Lower lobe of right lung (tissue), 2 donors: ENCODE results near the gene ABRAXAS1. TPM values are rescaled to one million over a fixed set of nuclear protein-coding genes. Genes with fewer than 3 reads are reported as not detected.

ENCODE experiments used
- ATAC-seq, 2 donors: fragments of 200-7000 bp; cut with Tn5 transposase; one replicate each; pipeline ENCODE4 v1.9.1; 2020 to 2022; ENCODE audit warnings: mild to moderate bottlenecking in 2 of 2, moderate library complexity in 2 of 2
- DNase-seq: peaks from one replicate; pipeline ENCODE4 v3.0.0-alpha.2; 2020
- H3K27ac ChIP-seq: fragments of 200-600 bp; one replicate; pipeline ENCODE4 v1.8.0; 2022
- H3K27me3 ChIP-seq: fragments of 200-600 bp; one replicate; pipeline ENCODE4 v1.8.0; 2022; ENCODE audit warnings: low read depth
- H3K36me3 ChIP-seq: fragments of 200-600 bp; one replicate; pipeline ENCODE4 v1.8.0; 2022; ENCODE audit warnings: mild to moderate bottlenecking
- H3K4me1 ChIP-seq: fragments of 200-600 bp; one replicate; pipeline ENCODE4 v1.8.0; 2022
- H3K4me3 ChIP-seq: fragments of 200-600 bp; one replicate; pipeline ENCODE4 v1.8.0; 2022; ENCODE audit warnings: mild to moderate bottlenecking
- H3K9me3 ChIP-seq: fragments of 200-600 bp; one replicate; pipeline ENCODE4 v1.8.0; 2022
- intact Hi-C: fragments of 100-400 bp; cut with DNase I; formaldehyde crosslinking; loops from one replicate; pipeline ENCODE4 v1.11.0; 2022
- total RNA-seq: library from RNA; stranded (reverse); fragmentation: NEBNext Ultra II Directional; extraction: Animal tissue kit (Norgen Biotek cat#: 25700); gene quantifications from one replicate; pipeline ENCODE4 v1.2.1, GENCODE V29; 2021
- TF ChIP-seq, protein P1 (sequence below): fragments of 200-600 bp; IDR thresholded peaks from one replicate; pipeline ENCODE4 v1.8.0; 2022; ENCODE audit warnings: antibody characterized with exemption, mild to moderate bottlenecking
- donor health status: DM: no; HTN: yes; CAD: no; lungs with severe emphysema.

The ABRAXAS1 gene
- total RNA-seq, 1 donor from 2014 or later, result 14.7 TPM

DNA sequence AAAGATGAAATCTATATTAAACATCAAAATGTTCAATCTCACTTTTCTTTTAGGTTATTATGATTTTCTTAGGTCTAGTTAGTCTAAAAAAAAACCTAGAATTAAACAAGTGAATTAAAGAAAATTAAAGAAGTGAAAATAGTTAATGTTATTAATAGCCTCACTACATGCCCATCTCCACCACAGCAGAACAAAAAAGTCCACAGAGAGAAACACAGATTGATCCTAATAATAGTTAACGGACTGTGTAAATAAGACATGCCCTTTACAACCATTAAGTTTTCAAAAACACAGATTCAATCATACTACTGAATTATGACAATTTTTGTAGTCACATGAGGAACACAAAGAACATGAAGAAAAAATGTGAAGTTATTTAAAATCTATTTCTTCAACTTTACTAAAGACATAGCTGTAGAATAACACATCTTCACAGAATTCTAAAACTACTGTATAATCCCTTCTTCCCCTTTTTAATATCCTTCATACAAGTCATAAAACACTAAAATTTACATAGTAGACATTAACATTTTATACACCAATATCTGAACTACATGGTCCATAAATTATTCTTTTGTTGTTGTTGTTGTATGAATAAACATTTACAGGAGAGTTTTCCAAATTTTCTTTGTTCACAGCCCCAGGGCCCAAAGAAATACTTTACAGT is 44.6 kb downstream of the ABRAXAS1 start:
- intact Hi-C loops, result no loop called here
- H3K27me3 ChIP-seq, result no peaks in the 10 kb centered on the region
- H3K9me3 ChIP-seq, result no peaks in the 10 kb centered on the region
- H3K4me1 ChIP-seq, result no peaks in the 10 kb centered on the region
- no peak overlapping the region for H3K4me3 ChIP-seq
- TF ChIP-seq, protein P1, sequence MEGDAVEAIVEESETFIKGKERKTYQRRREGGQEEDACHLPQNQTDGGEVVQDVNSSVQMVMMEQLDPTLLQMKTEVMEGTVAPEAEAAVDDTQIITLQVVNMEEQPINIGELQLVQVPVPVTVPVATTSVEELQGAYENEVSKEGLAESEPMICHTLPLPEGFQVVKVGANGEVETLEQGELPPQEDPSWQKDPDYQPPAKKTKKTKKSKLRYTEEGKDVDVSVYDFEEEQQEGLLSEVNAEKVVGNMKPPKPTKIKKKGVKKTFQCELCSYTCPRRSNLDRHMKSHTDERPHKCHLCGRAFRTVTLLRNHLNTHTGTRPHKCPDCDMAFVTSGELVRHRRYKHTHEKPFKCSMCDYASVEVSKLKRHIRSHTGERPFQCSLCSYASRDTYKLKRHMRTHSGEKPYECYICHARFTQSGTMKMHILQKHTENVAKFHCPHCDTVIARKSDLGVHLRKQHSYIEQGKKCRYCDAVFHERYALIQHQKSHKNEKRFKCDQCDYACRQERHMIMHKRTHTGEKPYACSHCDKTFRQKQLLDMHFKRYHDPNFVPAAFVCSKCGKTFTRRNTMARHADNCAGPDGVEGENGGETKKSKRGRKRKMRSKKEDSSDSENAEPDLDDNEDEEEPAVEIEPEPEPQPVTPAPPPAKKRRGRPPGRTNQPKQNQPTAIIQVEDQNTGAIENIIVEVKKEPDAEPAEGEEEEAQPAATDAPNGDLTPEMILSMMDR, result no peak
- peaks cover 69% of the 10 kb centered on the region for H3K36me3 ChIP-seq
- H3K27ac ChIP-seq, result no peak overlapping the region
- DNase-seq (no peak), ATAC-seq (no peak)

DNA sequence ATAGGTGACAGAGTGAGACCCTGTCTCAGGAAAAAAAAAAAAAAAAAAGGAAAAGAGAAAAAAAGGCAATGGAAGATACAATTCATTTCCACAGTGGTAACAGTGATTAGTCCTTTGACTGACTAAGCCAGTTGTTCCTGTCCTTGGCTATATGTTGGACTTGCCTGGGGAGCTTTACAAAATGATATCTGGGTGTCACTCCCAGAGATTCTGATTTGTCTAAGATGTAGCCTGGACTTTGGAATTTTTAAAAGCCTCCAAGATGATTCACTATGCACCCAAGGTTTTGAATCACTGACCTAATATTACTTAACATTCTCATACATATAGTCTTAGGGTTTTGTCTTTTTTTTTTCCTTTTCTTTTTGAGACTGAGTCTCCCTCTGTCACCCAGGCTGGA is 46.2 kb downstream of the ABRAXAS1 start:
- Histone ChIP-seq H3K36me3 (peaks cover 53% of the 10 kb centered on the region), H3K4me1 (no peaks in the 10 kb centered on the region), H3K9me3 (no peaks in the 10 kb centered on the region), H3K4me3 (no peak overlapping the region), H3K27me3 (no peaks in the 10 kb centered on the region), H3K27ac (no peak overlapping the region)
- DNase-seq (no peak), ATAC-seq (no peak)
- intact Hi-C loops, result no loop called here
- TF ChIP-seq, protein P1, result no peak

DNA sequence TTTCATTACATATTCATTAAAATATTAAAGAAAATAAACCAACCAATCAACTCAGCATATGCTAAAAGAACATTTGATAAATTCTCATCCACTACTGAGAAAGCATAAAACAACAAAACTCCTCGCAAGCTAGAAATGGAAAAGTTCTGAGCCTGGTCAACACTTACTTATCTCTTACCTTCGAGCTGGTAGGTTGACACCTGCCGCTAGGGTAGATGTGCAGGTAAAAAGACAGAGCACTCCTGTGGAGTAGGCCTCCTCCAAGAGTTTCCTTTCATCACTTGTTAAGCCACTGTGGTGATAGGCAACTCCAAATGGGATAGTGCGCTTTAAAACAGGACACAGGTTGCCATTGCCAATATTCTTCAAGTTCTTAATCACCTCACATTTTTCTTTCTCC is 48.2 kb downstream of the ABRAXAS1 start:
- no peak for ATAC-seq
- H3K36me3 ChIP-seq, result peaks cover 54% of the 10 kb centered on the region
- no peak for DNase-seq
- H3K4me3 ChIP-seq, result no peak overlapping the region
- TF ChIP-seq, protein P1, result no peak
- H3K4me1 ChIP-seq, result no peaks in the 10 kb centered on the region
- H3K27me3 ChIP-seq, result no peaks in the 10 kb centered on the region
- intact Hi-C loops, result no loop called here
- H3K9me3 ChIP-seq, result no peaks in the 10 kb centered on the region
- H3K27ac ChIP-seq, result no peak overlapping the region

DNA sequence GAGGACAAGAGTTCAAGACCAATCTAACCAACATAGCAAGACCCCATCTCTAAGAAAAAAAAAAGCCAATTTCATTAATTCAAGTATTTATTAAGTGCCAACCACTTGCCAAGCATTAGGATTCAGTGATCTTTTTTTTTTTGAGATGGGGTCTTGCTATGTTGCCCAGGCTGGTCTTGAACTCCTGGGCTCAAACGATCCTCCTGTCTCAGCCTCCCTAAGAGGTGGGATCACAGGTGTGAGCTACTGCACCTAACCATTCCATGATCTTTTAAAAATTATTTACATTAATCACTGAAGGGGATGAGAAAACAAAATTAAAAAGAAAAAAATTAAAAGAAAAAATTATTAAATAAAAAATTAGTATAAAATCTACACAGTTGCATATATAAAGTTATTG is 53.7 kb downstream of the ABRAXAS1 start:
- ATAC-seq, result no peak
- intact Hi-C loops, result no loop called here
- H3K4me1 ChIP-seq, result no peaks in the 10 kb centered on the region
- no peak overlapping the region for H3K4me3 ChIP-seq
- TF ChIP-seq, protein P1, result no peak
- H3K9me3 ChIP-seq, result no peaks in the 10 kb centered on the region
- no peak overlapping the region for H3K27ac ChIP-seq
- no peaks in the 10 kb centered on the region for H3K27me3 ChIP-seq
- H3K36me3 ChIP-seq, result peaks cover 56% of the 10 kb centered on the region
- no peak for DNase-seq

DNA sequence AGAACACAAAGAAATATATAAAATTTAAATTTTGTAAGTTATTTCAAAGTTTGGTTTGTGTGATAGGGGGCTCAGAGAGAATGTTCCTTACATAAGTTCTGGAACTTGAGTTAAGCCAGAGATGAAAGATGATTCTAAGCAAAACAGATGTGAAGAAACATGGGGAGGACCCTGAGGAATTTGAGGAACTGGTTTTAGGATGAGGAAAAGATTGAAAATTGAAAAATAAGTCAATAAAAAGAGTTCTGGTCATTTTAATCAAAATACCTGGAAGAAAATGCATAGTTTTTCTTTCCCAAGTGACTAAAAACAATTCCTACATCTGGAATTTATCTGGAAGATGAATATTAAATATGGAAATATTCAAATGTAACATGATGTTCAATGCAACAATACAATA is 66.7 kb downstream of the ABRAXAS1 start:
- intact Hi-C loops, result no loop called here
- TF ChIP-seq, protein P1, result no peak
- Histone ChIP-seq H3K27ac (no peak overlapping the region), H3K4me3 (no peak overlapping the region), H3K4me1 (no peaks in the 10 kb centered on the region), H3K36me3 (peaks cover 84% of the 10 kb centered on the region), H3K9me3 (no peaks in the 10 kb centered on the region), H3K27me3 (no peaks in the 10 kb centered on the region)
- DNase-seq (no peak), ATAC-seq (no peak)
